PC-3 (cell line): ENCODE measurements around the gene ALG3. TPM values are rescaled to one million over a fixed set of nuclear protein-coding genes. Genes with fewer than 3 reads are reported as not detected.

ENCODE experiments used
- ATAC-seq: fragments of 200-7000 bp; cut with Tn5 transposase; 2 replicates; pipeline ENCODE4 v1.9.1; 2020; ENCODE audit warnings: mild to moderate bottlenecking, moderate library complexity
- BruUV-seq: library from RNA; stranded (reverse); fragments of 400-500 nt; replicated peaks from 2 replicates; lab custom pipeline; 2021; lab: Mats Ljungman, UMichigan
- CTCF ChIA-PET: fragments of 300-600 bp; sonication (Branson Sonifier 250); formaldehyde crosslinking; loops from one replicate; lab custom pipeline; 2022; ENCODE audit warnings: antibody characterized with exemption; lab: Charles Lee
- POLR2A ChIA-PET: fragments of 300-600 bp; sonication (Branson Sonifier 250); formaldehyde crosslinking; loops from one replicate; lab custom pipeline; 2022; ENCODE audit warnings: antibody characterized with exemption; ENCODE audit not compliant: unreplicated experiment; lab: Charles Lee
- DNase-seq: peaks from one replicate; pipeline ENCODE4 v3.0.0-alpha.2; 2015
- H2AFZ ChIP-seq: fragments of 300-600 bp; sonication (generic); 2 replicates; pipeline ENCODE4 v1.6.0; 2016; ENCODE audit warnings: antibody characterized with exemption, low read length
- H3F3A ChIP-seq: fragments of 300-600 bp; sonication (generic); one replicate; pipeline ENCODE4 v1.6.0; 2017; ENCODE audit warnings: antibody characterized with exemption, low read length, control low read depth, mild to moderate bottlenecking; ENCODE audit not compliant: unreplicated experiment
- H3K27ac ChIP-seq: fragments of 300-600 bp; sonication (generic); 2 replicates; pipeline ENCODE4 v1.5.1; 2016; ENCODE audit warnings: mild to moderate bottlenecking, low read length
- H3K27me3 ChIP-seq: fragments of 300-600 bp; sonication (generic); 2 replicates; pipeline ENCODE4 v1.6.1; 2016; ENCODE audit warnings: low read length, mixed read lengths
- H3K36me3 ChIP-seq: fragments of 300-600 bp; sonication (generic); 2 replicates; pipeline ENCODE4 v1.6.1; 2016; ENCODE audit warnings: low read depth, mixed run types, low read length, mixed read lengths
- H3K4me1 ChIP-seq: fragments of 300-600 bp; sonication (generic); 2 replicates; pipeline ENCODE4 v1.5.1; 2016; ENCODE audit warnings: low read length; ENCODE audit not compliant: insufficient read depth
- H3K4me2 ChIP-seq: fragments of 300-600 bp; sonication (generic); 2 replicates; pipeline ENCODE4 v1.6.0; 2016; ENCODE audit warnings: low read length
- H3K4me3 ChIP-seq: fragments of 300-600 bp; sonication (generic); 2 replicates; pipeline ENCODE4 v1.5.1; 2016; ENCODE audit warnings: mild to moderate bottlenecking, low read length, mixed read lengths
- H3K79me2 ChIP-seq: fragments of 300-600 bp; sonication (generic); 2 replicates; pipeline ENCODE4 v1.6.1; 2017; ENCODE audit warnings: low read length, mixed read lengths
- H3K9ac ChIP-seq: fragments of 300-600 bp; sonication (generic); 2 replicates; pipeline ENCODE4 v1.6.0; 2016; ENCODE audit warnings: mild to moderate bottlenecking, low read length
- H3K9me2 ChIP-seq: fragments of 300-600 bp; sonication (generic); replicated peaks from 2 replicates; pipeline ENCODE4 v1.6.1; 2016; ENCODE audit warnings: mixed run types, low read length, mixed read lengths
- H3K9me3 ChIP-seq: fragments of 300-600 bp; sonication (generic); 2 replicates; pipeline ENCODE4 v1.6.1; 2016; ENCODE audit warnings: low read length, mixed read lengths
- H4K20me1 ChIP-seq: fragments of 300-600 bp; sonication (generic); 2 replicates; pipeline ENCODE4 v1.6.1; 2016; ENCODE audit warnings: low read length, mixed read lengths
- CTCF ChIP-seq: fragments of 300-600 bp; sonication (generic); conservative IDR thresholded peaks from 2 replicates; pipeline ENCODE4 v1.5.1; 2017; ENCODE audit warnings: antibody characterized with exemption, low read depth, mild to moderate bottlenecking, low read length
- EZH2 ChIP-seq: fragments of 300-600 bp; sonication (generic); IDR thresholded peaks from one replicate; pipeline ENCODE4 v1.6.1; 2017; ENCODE audit warnings: antibody characterized with exemption, mild to moderate bottlenecking, low read length; ENCODE audit not compliant: unreplicated experiment
- EZH2phosphoT487 ChIP-seq: fragments of 300-600 bp; sonication (generic); IDR thresholded peaks from 2 replicates; pipeline ENCODE4 v1.6.1; 2018; ENCODE audit warnings: mild to moderate bottlenecking, antibody characterized with exemption, low read length, borderline replicate concordance
- intact Hi-C: fragments of 100-400 bp; cut with micrococcal nuclease; formaldehyde crosslinking; loops from 2 replicates; pipeline ENCODE4 v1.9.0; 2023
- total RNA-seq: library from RNA; depleted of rRNA; stranded (reverse); fragments of >200 nt; gene quantifications from 2 replicates; pipeline ENCODE4 v1.2.3, GENCODE V29; 2014

Gene ALG3
- total RNA-seq, 1 experiment from 2014 or later: 89.0 TPM

DNA sequence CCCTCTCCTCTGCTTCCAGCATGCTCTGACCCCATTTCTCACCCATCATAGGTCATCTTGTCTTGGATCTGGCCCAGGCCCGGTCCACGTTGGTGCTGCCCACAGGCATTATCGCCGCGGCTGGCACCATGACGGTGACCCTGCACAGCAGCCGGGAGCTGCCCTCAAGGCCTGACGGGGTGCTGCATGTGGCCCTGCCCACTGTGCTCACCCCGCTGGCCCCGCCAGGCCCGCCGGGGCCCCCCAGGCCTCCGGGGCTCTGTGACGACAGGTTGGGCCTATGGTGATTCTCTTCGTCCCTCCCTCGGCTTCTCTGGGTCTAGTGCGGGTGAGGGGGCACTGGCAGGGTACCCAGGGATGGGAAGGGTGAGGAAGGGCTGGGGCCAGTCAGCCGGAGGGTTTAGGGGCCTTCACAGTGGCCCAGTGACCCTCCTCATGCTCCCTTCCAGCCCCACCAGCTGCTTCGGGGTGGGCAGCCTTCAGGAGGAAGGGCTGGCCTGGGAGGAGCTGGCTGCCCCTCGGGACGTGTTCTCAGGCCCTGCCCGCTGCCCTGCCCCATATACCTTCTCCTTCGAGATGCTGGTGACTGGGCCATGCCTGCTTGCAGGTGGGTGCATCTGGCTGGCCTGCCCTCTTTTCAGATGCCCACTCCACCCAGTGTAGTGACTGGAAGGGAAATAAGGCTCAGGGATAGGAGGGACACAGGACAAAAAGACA is 15.5 kb downstream of the ALG3 start:
- no peak overlapping the region for H2AFZ ChIP-seq
- no peak overlapping the region for H3K27ac ChIP-seq
- H3K9me3 ChIP-seq: no peaks in the 10 kb centered on the region
- no peaks in the 10 kb centered on the region for H3F3A ChIP-seq
- DNase-seq (no peak), ATAC-seq (no peak)
- no peak overlapping the region for H3K4me2 ChIP-seq
- ChIA-PET POLR2A (no interaction called here), CTCF (no interaction called here)
- TF ChIP-seq EZH2 (no peak), CTCF (no peak), EZH2phosphoT487 (no peak)
- peaks cover 19% of the 10 kb centered on the region for H3K4me1 ChIP-seq
- no TSS peak for BruUV-seq
- H3K9ac ChIP-seq: no peak overlapping the region
- H3K36me3 ChIP-seq: no peaks in the 10 kb centered on the region
- no peaks in the 10 kb centered on the region for H4K20me1 ChIP-seq
- intact Hi-C loops: loop anchor here (5.0 kb wide), 1 partner anchor 46 kb away; the partner anchor contains the start of gene ABCF3
- no peaks in the 10 kb centered on the region for H3K79me2 ChIP-seq
- H3K4me3 ChIP-seq: no peak overlapping the region
- no peaks in the 10 kb centered on the region for H3K9me2 ChIP-seq
- H3K27me3 ChIP-seq: peaks cover 10% of the 10 kb centered on the region

- no peaks in the 10 kb centered on the region for H3K79me2 ChIP-seq
- no peaks in the 10 kb centered on the region for H3K36me3 ChIP-seq
- no peaks in the 10 kb centered on the region for H3F3A ChIP-seq
- no peak overlapping the region for H3K9ac ChIP-seq
- no TSS peak for BruUV-seq
- H3K9me3 ChIP-seq: no peaks in the 10 kb centered on the region
- intact Hi-C loops: loop anchor here (5.0 kb wide), 1 partner anchor 44 kb away; the partner anchor contains the start of gene ABCF3
- peaks cover 10% of the 10 kb centered on the region for H3K27me3 ChIP-seq
- POLR2A ChIA-PET: no interaction called here
- no peak overlapping the region for H3K4me2 ChIP-seq
- no peaks in the 10 kb centered on the region for H3K9me2 ChIP-seq
- H4K20me1 ChIP-seq: no peaks in the 10 kb centered on the region
- H3K4me1 ChIP-seq: peaks cover 19% of the 10 kb centered on the region
- no peak overlapping the region for H3K4me3 ChIP-seq
- no peak overlapping the region for H3K27ac ChIP-seq
- CTCF ChIA-PET: no interaction called here
- ATAC-seq (no peak), DNase-seq (no peak)
- no peak overlapping the region for H2AFZ ChIP-seq
- TF ChIP-seq CTCF: no peak
Observed at GRCh38 chr3:184231671-184232070, 17.1 kb downstream of the ALG3 start.
